ENCODE results near the gene ZDHHC3. TPM values are rescaled to one million over a fixed set of nuclear protein-coding genes. Genes with fewer than 3 reads are reported as not detected.

ZDHHC3 gene
- total RNA-seq, 8 experiments from 2014 or later = 23.3 to 56.6 (median 40.1) TPM

DNA sequence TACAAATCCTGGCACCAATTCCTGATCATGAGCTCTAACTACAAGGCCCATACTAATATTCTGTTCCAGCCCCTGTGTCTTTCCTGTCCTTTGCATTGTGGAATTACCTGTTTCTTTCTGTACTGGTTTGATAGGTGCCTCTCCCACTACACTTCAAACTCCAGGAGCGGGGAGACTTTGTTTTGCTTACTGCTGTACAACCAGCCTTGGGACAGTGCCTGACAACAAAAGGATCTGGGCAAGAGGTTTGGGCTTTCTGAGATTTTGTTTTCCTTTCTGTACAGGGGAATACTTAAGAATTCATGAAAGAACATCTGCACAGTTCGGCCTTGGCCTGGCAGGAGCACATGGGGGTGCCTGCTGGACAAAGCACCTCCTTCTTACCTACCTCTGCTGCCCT lies 45.1 kb downstream of the ZDHHC3 start:
- ATAC-seq (replicated peaks in 6 of 8) = no peak
- Histone ChIP-seq H3K4me1 (replicated peaks in 1 of 2) (peaks cover 8 to 16% of the 10 kb centered on the region in 2 donors), H3K4me3 (no peak overlapping the region), H3K27ac (no peak overlapping the region)
- 71 to 100% (median 82%) methylated on average over 1 to 2 of the region's 2 CpGs; no CpG with 5 or more reads in 5 of the 10 experiments for WGBS, 10 experiments
- in situ Hi-C loops (cut with MboI; ENCODE audit: low pct_unique_long_range_greater_than_20kb in 2 of 9, low sequenced_read_pairs in 9 of 9, unreplicated experiment in 9 of 9) = no loop called here

GRCh38 chr3:44929782-44930181 lies 46.2 kb downstream of the ZDHHC3 start:
- Histone ChIP-seq H3K4me1 (replicated peaks in 1 of 2) (peaks cover 8 to 16% of the 10 kb centered on the region in 2 donors), H3K27ac (no peak overlapping the region), H3K4me3 (no peak overlapping the region)
- in situ Hi-C loops (cut with MboI; ENCODE audit: low pct_unique_long_range_greater_than_20kb in 2 of 9, low sequenced_read_pairs in 9 of 9, unreplicated experiment in 9 of 9) = no loop called here
- WGBS, 10 experiments = 60 to 100% (median 88%) methylated on average over 1 to 4 of the region's 5 CpGs; no CpG with 5 or more reads in 4 of the 10 experiments
- ATAC-seq (replicated peaks in 6 of 8) = no peak

GRCh38 chr3:44927371-44927770 lies 48.6 kb downstream of the ZDHHC3 start:
- Histone ChIP-seq H3K4me1 (replicated peaks in 1 of 2) (peaks cover 3 to 7% of the 10 kb centered on the region in 2 donors), H3K27ac (no peak overlapping the region), H3K4me3 (no peak overlapping the region)
- WGBS, 10 experiments = 91 to 100% (median 97%) methylated on average over 2 to 6 of the region's 7 CpGs; no CpG with 5 or more reads in 4 of the 10 experiments
- in situ Hi-C loops (cut with MboI; ENCODE audit: low pct_unique_long_range_greater_than_20kb in 2 of 9, low sequenced_read_pairs in 9 of 9, unreplicated experiment in 9 of 9) = no loop called here
- no peak for ATAC-seq (replicated peaks in 6 of 8)

- no peak overlapping the region for H3K4me3 ChIP-seq
- no peak overlapping the region for H3K27ac ChIP-seq
- in situ Hi-C loops (cut with MboI; ENCODE audit: low pct_unique_long_range_greater_than_20kb in 2 of 9, low sequenced_read_pairs in 9 of 9, unreplicated experiment in 9 of 9) = no loop called here
- WGBS, 10 experiments = 90 to 100% (median 100%) methylated on average over 2 to 5 of the region's 7 CpGs; no CpG with 5 or more reads in 5 of the 10 experiments
- H3K4me1 ChIP-seq (replicated peaks in 1 of 2) = peaks cover 3% of the 10 kb centered on the region in 2 donors
- no peak for ATAC-seq (replicated peaks in 6 of 8)
Measured at GRCh38 chr3:44926921-44927320, 49.1 kb downstream of the ZDHHC3 start.

- in situ Hi-C loops (cut with MboI; ENCODE audit: low pct_unique_long_range_greater_than_20kb in 2 of 9, low sequenced_read_pairs in 9 of 9, unreplicated experiment in 9 of 9) = no loop called here
- 61 to 100% (median 86%) methylated on average over 2 to 8 of the region's 10 CpGs; no CpG with 5 or more reads in 3 of the 10 experiments for WGBS, 10 experiments
- Histone ChIP-seq H3K27ac (no peak overlapping the region), H3K4me1 (replicated peaks in 1 of 2) (no peaks in the 10 kb centered on the region), H3K4me3 (no peak overlapping the region)
- no peak for ATAC-seq (replicated peaks in 6 of 8)
Measured at GRCh38 chr3:44926172-44926571, 49.8 kb downstream of the ZDHHC3 start.

DNA sequence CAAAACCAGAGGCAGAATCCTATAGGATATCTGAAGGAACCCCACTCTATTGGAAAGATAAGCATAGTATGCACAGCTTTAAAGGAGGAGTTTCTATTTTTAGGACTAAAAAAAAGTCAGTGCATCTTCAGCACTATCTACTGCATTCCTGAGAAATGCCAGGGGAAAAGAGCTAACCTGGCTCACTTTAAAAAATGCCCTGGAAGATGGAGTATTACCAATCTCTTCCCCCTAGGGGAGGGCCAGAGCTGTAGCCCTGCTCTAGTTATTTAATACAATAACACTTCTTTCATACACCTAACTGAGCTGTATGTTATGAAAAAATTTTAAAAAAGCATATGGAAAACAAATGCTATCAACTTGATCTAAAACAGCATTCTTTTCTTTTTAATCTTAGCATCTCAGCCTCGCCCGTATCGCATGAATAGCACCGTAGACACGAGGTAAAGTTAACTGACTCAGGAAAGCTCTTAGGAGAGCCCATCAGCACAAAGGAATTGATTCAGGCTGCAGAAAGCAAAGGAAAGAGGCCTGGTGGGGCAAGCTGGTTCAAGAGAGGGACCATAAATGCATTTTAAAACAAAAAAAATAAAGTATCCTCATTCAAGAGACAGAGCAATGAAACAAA lies 51.4 kb downstream of the ZDHHC3 start:
- WGBS, 10 experiments = 60 to 94% (median 86%) methylated on average over 3 to 5 of the region's 5 CpGs; no CpG with 5 or more reads in 4 of the 10 experiments

DNA sequence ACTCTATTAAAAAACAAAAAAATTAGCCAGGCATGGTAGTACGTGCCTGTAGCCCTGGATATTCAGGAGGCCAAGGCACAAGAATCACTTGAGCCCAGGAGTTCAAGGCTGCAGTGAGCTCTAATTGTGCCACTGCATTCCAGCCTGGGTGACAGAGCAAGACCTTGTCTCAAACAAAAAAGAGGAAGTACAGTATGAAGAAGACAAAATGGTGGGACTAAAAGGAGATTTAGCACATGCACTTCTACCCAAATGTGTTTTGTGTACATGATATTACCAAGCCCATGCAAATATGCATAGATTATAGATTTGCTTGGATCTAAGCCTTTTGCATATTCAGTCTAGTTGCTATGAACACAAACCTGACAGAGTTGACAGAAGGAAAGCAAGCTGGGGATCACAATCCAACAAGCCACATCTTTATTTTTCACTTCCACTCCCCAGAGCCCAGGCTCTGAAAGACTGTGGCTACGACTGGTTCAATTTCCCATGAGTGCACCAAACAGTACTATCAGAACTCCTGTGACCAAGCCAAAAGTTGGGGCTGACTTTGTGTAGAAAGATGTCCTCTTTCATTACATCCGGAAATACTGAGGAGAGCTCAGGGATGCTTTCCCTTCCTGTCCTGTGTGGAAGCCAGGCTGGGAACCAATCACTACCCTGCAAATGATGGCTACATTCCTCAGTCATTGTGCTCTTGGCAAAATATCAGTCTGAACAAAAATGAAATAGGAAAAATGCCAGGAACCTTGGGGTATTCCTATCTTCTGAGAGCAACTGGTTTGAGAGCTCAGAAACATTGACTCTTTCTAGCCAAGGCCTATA lies 52.1 kb downstream of the ZDHHC3 start:
- no peak overlapping the region for H3K4me3 ChIP-seq
- peak in 3 of 8 experiments; percentile 73 to 88 (median 82) for ATAC-seq (replicated peaks in 6 of 8)
- WGBS, 10 experiments = 67 to 100% (median 96%) methylated on average over 1 to 2 of the region's 3 CpGs; no CpG with 5 or more reads in 4 of the 10 experiments
- in situ Hi-C loops (cut with MboI; ENCODE audit: low pct_unique_long_range_greater_than_20kb in 2 of 9, low sequenced_read_pairs in 9 of 9, unreplicated experiment in 9 of 9) = loop anchor here in 2 of 9 experiments (25.0 kb wide), 1 partner anchor 387 kb away; no protein-coding TSS in a partner anchor
- H3K27ac ChIP-seq = no peak overlapping the region
- H3K4me1 ChIP-seq (replicated peaks in 1 of 2) = no peaks in the 10 kb centered on the region

More for the DNA sequence above, 51.4 kb downstream of the ZDHHC3 start:
- peak in 2 of 8 experiments; percentile 27 to 43 for ATAC-seq (replicated peaks in 6 of 8)
- Histone ChIP-seq H3K4me3 (no peak overlapping the region), H3K4me1 (replicated peaks in 1 of 2) (no peaks in the 10 kb centered on the region), H3K27ac (no peak overlapping the region)
- in situ Hi-C loops (cut with MboI; ENCODE audit: low pct_unique_long_range_greater_than_20kb in 2 of 9, low sequenced_read_pairs in 9 of 9, unreplicated experiment in 9 of 9) = loop anchor here in 2 of 9 experiments (25.0 kb wide), 1 partner anchor 387 kb away; no protein-coding TSS in a partner anchor

GRCh38 chr3:44920081-44920480 lies 55.9 kb downstream of the ZDHHC3 start:
- H3K4me1 ChIP-seq (replicated peaks in 1 of 2) = no peaks in the 10 kb centered on the region
- ATAC-seq (replicated peaks in 6 of 8) = no peak
- H3K27ac ChIP-seq = no peak overlapping the region
- 33 to 100% (median 100%) methylated on average over 1 to 2 of the region's 3 CpGs; no CpG with 5 or more reads in 6 of the 10 experiments for WGBS, 10 experiments
- H3K4me3 ChIP-seq = no peak overlapping the region
- in situ Hi-C loops (cut with MboI; ENCODE audit: low pct_unique_long_range_greater_than_20kb in 2 of 9, low sequenced_read_pairs in 9 of 9, unreplicated experiment in 9 of 9) = loop anchor here in 2 of 9 experiments (25.0 kb wide), 1 partner anchor 383 kb away; no protein-coding TSS in a partner anchor

DNA sequence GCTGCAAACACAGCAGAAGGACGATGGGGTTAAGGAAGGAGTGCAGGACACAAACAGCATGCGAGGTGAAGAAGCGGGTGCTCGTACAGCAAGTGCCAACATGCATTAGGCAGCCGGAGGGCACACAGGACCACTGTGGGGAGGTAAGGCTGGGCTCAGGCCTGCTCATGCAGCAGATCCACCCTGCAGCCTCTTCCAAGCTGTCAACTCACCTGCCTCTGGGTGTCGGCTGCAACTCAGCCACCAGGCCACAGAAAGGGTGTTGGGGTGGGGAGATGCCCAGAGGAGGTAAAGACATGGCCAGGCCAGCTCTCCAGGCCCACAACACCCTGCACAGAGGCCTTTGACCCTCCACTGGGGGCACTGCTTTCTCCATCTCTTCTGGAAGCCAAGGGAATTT lies 57.4 kb downstream of the ZDHHC3 start:
- H3K4me1 ChIP-seq (replicated peaks in 1 of 2) = peaks cover 0 to 2% of the 10 kb centered on the region in 2 donors
- WGBS, 10 experiments = 94 to 100% (median 100%) methylated on average over 1 to 6 of the region's 6 CpGs; no CpG with 5 or more reads in 5 of the 10 experiments
- no peak for ATAC-seq (replicated peaks in 6 of 8)
- no peak overlapping the region for H3K27ac ChIP-seq
- H3K4me3 ChIP-seq = no peak overlapping the region
- in situ Hi-C loops (cut with MboI; ENCODE audit: low pct_unique_long_range_greater_than_20kb in 2 of 9, low sequenced_read_pairs in 9 of 9, unreplicated experiment in 9 of 9) = loop anchor here in 2 of 9 experiments (25.0 kb wide), 1 partner anchor 381 kb away; no protein-coding TSS in a partner anchor

DNA sequence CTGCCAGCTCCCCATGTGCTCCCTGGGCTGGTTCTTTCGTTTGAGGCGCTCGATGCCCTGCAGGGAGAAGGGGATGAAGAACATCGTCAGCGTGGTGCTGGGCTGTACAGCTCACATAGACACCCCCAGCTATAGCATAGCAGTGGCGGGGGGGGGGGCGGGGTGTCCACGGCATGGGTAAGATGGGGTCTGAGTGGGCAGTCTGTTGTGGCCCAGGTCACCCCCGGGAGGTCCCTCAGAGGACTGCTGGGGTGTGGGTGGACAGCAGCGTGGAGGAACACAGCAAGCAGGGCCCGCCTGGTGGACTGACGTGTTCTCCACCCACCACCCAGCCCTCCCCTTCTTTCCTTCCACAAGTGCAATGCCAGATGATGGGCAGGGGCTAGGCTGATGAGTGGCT lies 57.9 kb downstream of the ZDHHC3 start:
- no peak for ATAC-seq (replicated peaks in 6 of 8)
- 60 to 100% (median 100%) methylated on average over 1 to 4 of the region's 12 CpGs; no CpG with 5 or more reads in 7 of the 10 experiments for WGBS, 10 experiments
- H3K27ac ChIP-seq = no peak overlapping the region
- peaks cover 0 to 4% of the 10 kb centered on the region in 2 donors for H3K4me1 ChIP-seq (replicated peaks in 1 of 2)
- in situ Hi-C loops (cut with MboI; ENCODE audit: low pct_unique_long_range_greater_than_20kb in 2 of 9, low sequenced_read_pairs in 9 of 9, unreplicated experiment in 9 of 9) = loop anchor here in 2 of 9 experiments (25.0 kb wide), 1 partner anchor 381 kb away; no protein-coding TSS in a partner anchor
- H3K4me3 ChIP-seq = no peak overlapping the region

GRCh38 chr3:44915702-44916438 lies 60.1 kb downstream of the ZDHHC3 start:
- ATAC-seq (replicated peaks in 6 of 8) = peak in 5 of 8 experiments; percentile 13 to 68 (median 37)
- Histone ChIP-seq H3K27ac (no peak overlapping the region), H3K4me1 (replicated peaks in 1 of 2) (peaks cover 0 to 4% of the 10 kb centered on the region in 2 donors), H3K4me3 (no peak overlapping the region)
- in situ Hi-C loops (cut with MboI; ENCODE audit: low pct_unique_long_range_greater_than_20kb in 2 of 9, low sequenced_read_pairs in 9 of 9, unreplicated experiment in 9 of 9) = loop anchor here in 2 of 9 experiments (25.0 kb wide), 1 partner anchor 379 kb away; no protein-coding TSS in a partner anchor
- 80 to 100% (median 95%) methylated on average over 1 to 4 of the region's 8 CpGs; no CpG with 5 or more reads in 4 of the 10 experiments for WGBS, 10 experiments

DNA sequence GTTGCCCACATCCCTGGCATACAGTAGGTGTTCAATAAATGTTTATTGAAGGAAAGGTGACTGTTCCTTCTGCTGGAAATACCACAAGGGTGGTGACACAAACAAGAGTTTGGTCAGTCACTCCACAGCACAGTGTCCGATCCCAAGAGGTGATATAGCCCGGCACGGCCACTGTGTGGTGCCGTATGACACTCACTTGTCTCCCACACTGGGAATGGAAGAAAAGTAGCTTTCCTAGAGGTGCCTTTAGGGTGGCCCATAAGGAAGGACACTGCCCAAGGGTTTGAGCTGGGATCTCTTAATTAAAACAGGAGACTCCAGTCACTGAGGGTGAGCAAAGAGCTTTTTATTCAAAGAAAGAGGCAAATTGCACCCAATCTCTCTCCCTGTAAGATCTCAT lies 61.0 kb downstream of the ZDHHC3 start:
- Histone ChIP-seq H3K27ac (no peak overlapping the region), H3K4me1 (replicated peaks in 1 of 2) (peaks cover 0 to 4% of the 10 kb centered on the region in 2 donors), H3K4me3 (no peak overlapping the region)
- peak in 4 of 8 experiments; percentile 47 to 74 (median 68) for ATAC-seq (replicated peaks in 6 of 8)
- in situ Hi-C loops (cut with MboI; ENCODE audit: low pct_unique_long_range_greater_than_20kb in 2 of 9, low sequenced_read_pairs in 9 of 9, unreplicated experiment in 9 of 9) = loop anchor here in 2 of 9 experiments (25.0 kb wide), 1 partner anchor 378 kb away; no protein-coding TSS in a partner anchor
- 40 to 77% (median 56%) methylated on average over 3 to 4 of the region's 4 CpGs; no CpG with 5 or more reads in 4 of the 10 experiments for WGBS, 10 experiments

Measured in motor neuron (in vitro differentiated cells).